HFF-Myc (cell line): ENCODE results near the gene HAAO.

Source experiments
- DNase-seq: peaks from one replicate; pipeline ENCODE4 v3.0.0-alpha.2; 2011; ENCODE audit warnings: low read depth; ENCODE audit errors: extremely low read depth
- H3K4me3 ChIP-seq: replicated peaks from 2 replicates; pipeline ENCODE4 v1.5.1; 2011; ENCODE audit warnings: low read depth, mild to moderate bottlenecking, control low read depth, low read length
- TF ChIP-seq, protein P1 (sequence below): IDR thresholded peaks from 2 replicates; pipeline ENCODE4 v1.5.1; 2012; ENCODE audit warnings: mild to moderate bottlenecking, low read depth, low read length, control low read depth; ENCODE audit errors: missing control alignments

The HAAO gene

DNA sequence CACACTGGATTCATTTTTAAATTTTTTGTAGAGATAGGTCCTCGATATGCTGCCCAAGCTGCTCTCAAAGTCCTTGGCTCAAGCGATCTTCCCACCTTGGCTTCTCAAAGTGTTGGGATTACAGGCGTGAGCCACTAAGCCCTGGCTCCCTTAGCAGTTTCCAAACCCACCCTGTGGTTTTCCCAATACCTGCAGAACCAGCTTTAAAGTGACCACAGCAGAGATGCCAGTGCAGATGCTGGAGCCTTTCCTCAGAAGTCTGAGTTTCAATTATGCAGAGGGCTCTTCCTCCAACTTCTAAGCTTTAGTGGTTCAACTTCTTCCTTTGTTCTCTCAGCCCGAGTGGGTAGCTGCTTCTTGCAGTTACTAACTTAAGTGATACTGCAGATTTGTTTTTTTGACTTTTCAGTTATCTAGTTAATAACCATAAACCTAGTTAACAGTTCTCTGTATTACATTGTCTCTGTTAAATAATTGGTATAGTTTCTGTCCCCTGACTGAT lies 8.1 kb upstream of the HAAO start:
- H3K4me3 ChIP-seq, result no peak overlapping the region
- TF ChIP-seq, protein P1, sequence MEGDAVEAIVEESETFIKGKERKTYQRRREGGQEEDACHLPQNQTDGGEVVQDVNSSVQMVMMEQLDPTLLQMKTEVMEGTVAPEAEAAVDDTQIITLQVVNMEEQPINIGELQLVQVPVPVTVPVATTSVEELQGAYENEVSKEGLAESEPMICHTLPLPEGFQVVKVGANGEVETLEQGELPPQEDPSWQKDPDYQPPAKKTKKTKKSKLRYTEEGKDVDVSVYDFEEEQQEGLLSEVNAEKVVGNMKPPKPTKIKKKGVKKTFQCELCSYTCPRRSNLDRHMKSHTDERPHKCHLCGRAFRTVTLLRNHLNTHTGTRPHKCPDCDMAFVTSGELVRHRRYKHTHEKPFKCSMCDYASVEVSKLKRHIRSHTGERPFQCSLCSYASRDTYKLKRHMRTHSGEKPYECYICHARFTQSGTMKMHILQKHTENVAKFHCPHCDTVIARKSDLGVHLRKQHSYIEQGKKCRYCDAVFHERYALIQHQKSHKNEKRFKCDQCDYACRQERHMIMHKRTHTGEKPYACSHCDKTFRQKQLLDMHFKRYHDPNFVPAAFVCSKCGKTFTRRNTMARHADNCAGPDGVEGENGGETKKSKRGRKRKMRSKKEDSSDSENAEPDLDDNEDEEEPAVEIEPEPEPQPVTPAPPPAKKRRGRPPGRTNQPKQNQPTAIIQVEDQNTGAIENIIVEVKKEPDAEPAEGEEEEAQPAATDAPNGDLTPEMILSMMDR, result no peak
- no peak for DNase-seq

DNA sequence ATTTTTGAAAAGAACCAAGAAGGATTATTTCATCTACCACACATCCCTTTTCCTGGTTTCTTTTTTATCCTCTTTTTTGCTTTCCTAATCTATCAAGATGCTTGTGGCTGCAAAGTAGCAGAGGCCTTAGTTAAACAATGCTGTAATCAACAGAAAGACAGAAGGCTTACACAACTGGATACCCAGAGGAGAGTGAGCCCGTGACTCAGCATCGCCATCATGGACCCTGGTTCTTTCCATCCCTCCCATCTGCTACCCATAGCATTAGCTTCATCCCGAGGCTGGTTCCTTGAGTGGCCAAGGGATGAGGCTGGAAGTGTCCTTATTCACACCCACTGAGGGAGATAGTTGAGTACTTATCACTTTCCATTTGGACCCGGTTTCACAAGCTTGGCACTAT lies 7.5 kb upstream of the HAAO start:
- TF ChIP-seq, protein P1, result no peak
- H3K4me3 ChIP-seq, result no peak overlapping the region
- DNase-seq, result no peak

DNA sequence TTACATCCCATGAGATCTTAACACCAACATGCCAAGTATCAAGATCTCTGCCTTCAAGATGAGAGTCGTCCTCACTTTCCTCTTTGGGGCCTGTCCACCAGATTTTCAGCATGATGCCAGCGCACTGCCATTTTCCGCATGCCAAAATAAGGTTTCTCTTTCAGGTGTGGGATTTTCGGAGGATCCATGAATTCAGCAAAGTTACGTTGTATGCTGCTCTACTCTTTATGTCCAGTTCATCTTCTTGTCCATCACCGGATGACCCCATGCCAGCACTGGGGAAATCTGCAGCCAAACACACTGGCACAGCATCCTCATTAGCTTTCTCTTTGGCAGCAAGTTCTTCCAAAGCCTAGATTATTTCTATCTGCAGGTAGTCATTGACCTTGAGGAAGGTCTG lies 4.9 kb upstream of the HAAO start:
- H3K4me3 ChIP-seq, result no peak overlapping the region
- no peak for DNase-seq
- TF ChIP-seq, protein P1, result no peak

DNA sequence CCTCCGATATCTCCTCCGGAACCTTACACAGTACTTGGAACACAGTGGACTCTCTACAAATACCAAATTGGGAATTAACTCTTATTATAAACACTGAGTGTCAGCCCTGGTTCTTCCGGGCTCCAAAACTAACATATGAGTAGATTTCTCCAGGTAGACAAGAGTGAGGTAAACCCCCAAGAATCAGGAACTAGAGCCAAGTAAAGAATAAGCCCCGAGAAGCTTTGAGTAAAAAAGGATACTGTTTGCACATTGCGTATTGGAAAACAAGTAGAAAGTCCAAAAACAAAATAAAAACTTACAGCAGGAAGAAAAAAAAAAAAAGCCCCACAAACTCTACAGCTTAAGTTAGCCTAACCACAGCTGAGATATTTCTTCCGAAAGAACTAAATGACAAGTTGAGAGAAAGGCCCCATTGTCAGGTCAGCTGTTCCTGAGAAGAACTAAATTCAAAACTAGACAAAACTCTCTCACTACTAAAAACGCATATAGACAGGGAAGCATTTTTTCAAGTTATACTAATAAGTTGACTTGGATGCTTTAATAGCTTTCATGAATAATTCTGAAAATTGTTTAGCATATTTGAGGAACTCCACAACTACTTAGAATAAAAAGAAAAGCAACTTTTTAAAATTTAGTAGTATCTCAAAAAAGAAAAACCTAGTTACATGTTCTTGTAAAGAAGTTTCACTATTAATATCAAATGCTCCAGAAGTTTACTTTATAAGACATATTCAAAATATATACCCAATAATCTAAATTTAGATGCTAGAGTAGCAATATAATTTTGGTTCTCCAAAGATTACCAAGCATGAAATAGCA lies 4.3 kb upstream of the HAAO start:
- DNase-seq, result no peak
- TF ChIP-seq, protein P1, result no peak
- no peak overlapping the region for H3K4me3 ChIP-seq

DNA sequence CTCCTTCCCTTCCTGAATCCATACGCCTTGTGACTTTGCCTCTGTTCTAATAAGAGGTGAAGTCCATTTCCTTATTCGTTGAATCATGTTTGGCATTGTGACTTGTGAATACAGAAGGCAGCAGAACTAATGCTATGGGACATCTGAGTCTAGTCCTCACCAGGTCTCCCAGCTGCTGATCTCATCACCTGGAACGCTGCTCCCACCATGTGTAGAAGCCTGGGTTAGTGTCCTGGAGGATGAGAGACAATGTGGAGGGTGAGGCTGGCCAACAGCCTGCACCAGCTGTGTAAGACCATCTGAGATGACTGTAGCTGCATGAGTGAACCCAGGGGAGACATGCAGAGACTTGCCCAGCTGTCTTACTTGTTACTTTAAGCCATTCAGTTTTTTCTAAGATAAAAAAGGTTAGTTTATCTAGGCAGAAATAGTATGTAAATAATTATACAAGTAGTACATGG lies 3.5 kb upstream of the HAAO start:
- peak; percentile 25 for DNase-seq
- no peak overlapping the region for H3K4me3 ChIP-seq
- TF ChIP-seq, protein P1, result no peak

DNA sequence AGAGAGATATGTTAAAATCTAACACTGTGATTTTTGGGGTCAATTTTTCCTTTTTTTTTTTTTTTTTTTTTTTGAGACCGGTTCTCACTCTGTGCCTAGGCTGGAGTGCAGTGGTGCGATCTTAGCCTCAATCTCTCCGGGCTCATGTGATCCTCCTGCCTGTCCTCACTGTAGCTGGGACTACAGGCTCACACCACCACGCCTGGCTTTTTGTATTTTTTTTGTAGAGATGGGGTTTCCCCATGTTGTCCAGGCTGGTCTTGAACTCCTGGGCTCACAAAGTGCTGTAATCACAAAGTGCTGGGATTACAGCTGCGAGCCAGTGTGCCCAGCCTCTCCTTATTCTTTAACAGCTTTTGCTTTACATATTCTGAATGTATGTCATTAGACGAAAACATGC lies 2.9 kb upstream of the HAAO start:
- no peak overlapping the region for H3K4me3 ChIP-seq
- TF ChIP-seq, protein P1, result no peak
- DNase-seq, result no peak
